Stimulated activated CD8-positive, alpha-beta memory T cell treated with anti-CD3 and anti-CD28 coated beads, Interleukin-12 subunit alpha, Interleukin-12 subunit beta, amount 100 ng/mL, for 24 hours (primary cell): ENCODE measurements around the gene CACNB3.

ENCODE experiments used
- DNase-seq: peaks from one replicate; pipeline ENCODE4 v3.0.0-alpha.2; 2020; ENCODE audit errors: extremely low read depth

The CACNB3 gene

DNA sequence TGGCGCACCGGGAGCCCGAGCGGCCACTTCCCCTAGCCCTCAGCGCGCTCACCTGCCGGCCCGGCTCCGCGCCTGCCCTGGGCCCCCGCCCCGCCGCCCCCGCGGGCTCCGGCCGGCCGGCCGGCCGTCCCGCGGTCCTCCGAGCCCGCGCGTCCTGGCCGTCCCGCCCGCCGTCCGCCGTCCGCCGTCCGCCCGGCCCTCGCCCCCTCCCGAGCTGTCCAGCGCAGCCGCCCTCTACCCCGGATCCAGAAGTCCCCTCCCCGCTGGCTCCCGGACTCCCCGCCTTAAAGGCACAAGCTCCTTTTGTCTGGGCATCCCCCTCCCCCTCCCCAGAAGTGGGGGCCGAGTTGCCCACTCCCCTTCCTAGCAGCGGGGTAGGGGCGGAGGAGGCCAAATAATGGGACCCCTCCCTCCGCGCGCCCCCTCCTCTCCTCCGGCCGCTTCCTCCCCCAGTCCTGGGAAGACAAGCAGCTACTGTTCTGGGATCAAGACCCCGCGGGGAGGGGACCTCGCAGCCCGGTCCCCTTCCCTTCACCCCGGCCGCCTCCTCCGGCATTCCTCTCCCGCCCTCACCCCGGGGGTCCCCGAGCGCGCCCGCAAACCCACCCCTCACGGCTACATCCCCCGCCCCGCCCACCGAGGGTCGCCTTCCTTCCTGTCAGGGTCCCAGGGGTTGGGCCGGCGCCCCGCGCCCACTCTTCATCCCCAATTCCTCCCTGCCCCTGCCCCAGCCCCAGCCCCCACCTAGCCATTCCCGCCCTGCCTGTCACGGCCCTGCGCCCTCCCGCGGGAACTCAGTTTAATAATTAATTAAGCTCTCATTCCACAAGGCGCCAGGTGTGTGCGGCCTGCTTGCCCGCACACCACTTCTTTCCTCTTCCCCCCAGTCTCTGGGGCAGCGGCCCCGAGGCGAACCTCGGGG is 29.2 kb upstream of the CACNB3 start, which contains the start of gene ADCY6:
Gene ADCY6 (minus strand): TSS at position 236 of the 922 bp plus-strand sequence. CDS start 5,655 bp downstream, outside the sequence.
- no peak for DNase-seq

- no peak for DNase-seq
Observed at GRCh38 chr12:48789858-48790326, 28.4 kb upstream of the CACNB3 start.

DNA sequence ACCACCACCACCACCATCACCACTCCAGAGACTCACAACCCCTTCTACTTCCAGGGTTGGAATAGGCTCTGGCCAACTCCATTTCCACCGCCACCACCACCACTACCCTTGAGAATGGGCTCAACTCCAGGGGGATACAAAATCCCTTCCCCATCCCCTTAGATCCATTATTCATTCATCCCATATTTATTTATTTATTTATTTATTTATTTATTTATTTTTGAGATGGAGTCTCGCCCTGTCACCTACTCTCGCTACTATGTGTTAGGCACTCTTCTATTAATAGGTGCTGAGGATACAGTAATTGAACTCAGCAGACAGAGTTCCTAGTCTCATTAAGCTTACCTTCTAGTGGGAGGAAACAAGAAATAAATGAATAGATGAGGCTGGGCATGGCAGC is 24.6 kb upstream of the CACNB3 start:
- DNase-seq, result no peak

DNA sequence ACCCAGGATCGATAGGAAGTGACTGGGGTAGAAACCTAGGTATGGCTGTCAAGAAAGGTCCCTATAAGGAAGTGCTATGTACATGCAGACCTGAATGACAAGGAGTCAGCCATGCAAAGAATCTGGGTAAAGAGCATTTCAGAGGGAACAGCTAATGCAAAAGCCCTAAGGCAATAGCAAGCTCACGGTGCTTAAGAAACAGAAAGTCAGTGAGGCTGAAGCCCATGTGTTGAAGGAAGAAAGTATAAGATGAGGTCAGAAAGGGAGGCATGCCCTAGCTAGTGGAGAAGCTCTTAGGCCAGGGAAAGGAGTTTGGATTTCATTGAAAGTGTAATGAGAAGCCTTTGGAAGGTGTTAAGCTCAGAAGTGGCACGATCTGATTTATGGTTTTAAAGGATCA is 23.4 kb upstream of the CACNB3 start:
- DNase-seq, result no peak

DNA sequence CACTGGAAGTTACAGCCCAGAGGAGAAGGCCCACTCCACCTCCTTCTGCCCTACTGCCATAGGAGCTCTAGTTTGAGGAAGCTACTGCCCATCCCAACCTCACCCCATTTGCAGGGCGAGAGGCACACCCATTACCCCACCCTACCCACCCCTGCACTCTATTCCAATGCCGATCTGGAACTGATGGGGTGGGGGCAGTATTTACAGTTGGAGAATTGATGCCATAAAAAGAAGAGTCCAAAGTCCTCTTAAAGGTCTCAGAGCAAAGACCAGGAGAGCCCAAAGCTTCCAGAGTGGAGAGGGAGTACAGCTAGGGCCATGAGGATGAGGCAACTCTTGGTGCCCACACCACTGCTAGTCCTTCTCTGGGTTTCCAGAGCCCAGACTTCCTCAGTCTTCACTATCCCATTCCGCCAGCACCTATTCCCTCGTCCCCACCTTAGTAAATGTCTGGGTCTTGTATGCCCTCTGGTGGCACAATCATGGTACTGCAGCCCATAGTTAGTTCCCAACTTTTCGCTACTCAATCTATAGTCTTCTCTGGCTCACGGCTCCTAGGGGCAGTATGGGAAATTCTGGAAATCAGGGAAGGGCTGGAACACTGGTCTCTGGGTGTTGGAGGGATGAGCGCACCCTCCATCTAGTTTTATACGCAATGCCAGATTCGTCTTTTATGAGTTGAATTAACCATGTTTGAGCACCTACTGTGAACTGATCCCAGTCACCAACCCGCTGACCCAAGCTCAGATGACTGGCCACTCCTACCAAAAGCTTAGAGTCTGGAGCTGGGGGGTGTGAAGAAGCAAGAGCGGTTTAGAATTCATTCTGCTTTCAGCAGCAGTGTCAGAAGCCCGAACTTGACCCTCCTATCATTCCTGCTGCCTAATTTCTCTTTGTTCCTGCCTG is 22.5 kb upstream of the CACNB3 start:
- no peak for DNase-seq

- DNase-seq, result no peak
Observed at GRCh38 chr12:48796976-48797375, 21.3 kb upstream of the CACNB3 start.

DNA sequence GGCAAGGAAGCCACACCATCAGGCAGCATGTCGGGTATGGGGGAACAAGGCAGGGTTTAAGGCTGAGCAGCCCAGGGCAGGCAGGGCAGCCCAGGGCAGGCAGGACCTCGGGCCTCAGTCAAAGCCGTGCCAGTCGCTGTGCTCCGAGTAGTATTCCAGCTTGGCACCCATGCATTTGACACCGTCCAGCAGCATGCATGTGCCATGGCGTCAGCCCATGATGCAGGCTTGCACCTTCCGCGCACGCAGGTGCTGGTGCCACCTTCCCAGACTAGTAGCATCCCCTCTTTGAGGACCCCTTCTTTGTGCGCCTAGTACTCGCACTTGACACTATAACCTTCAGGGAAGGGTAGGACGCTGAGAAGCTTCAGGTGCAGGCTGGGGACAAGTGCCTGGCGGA is 17.8 kb upstream of the CACNB3 start:
- no peak for DNase-seq

GRCh38 chr12:48800971-48801370 is 17.3 kb upstream of the CACNB3 start:
- no peak for DNase-seq

DNA sequence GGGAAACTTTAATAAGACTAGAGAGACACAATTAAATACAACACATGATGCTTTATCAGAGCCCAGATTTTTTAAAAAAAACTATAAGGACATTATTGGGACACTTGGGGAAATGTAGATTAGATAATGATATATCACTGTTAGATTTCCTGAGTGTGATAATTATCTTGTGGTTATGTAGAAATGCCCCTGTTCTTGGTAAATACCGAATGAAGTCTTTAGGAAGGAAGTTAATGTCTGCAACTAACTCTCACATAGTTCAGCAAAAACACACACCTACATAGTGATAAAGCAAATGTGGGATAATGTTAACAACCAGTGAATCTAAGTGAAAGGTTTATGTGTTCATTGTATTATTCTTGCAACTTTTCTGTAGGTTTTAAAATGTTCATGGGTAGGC is 14.6 kb upstream of the CACNB3 start:
- no peak for DNase-seq

DNA sequence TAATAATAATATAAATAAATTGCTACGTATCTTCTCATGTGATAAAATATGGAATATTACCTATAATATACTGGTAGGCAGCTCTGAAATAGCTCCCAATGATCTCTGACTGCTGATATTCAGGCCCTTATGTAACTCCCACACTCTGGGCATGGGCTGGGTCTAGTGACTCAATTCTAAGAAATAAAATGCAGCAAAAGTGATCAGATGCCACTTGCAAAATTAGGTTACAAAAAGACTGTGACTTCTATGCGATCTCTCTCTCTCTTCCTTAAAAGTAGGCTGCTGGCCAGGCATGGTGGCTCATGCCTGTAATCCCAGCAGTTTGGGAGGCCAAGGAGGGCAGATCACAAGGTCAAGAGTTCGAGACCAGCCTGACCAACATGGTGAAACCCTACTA is 10.3 kb upstream of the CACNB3 start:
- no peak for DNase-seq

DNA sequence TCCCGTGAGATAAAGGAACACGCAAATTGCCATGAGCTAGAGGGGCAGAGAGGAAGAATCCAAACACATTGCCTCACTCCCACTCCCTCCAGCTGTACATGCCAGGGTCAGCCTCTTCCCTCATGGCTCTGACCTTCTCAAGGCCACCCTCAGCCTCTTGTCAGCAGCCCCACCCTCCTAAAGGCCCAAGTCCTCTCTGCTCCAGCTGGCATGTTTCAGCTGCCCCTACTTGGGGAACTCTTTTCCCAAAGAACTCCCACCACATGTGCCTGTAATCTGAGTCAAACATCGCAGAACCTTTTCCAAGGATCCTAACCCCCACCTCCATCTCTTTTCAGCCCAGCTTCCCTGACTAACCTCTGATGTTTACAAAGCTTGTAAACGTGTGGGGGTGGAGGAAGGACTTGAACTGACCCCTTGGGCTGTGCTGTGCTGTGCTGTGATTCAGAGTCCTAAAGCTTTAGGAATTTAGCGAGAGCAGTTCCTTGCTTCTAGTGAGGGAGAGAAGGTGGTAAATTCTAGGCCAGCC is 7.3 kb upstream of the CACNB3 start:
- no peak for DNase-seq

DNA sequence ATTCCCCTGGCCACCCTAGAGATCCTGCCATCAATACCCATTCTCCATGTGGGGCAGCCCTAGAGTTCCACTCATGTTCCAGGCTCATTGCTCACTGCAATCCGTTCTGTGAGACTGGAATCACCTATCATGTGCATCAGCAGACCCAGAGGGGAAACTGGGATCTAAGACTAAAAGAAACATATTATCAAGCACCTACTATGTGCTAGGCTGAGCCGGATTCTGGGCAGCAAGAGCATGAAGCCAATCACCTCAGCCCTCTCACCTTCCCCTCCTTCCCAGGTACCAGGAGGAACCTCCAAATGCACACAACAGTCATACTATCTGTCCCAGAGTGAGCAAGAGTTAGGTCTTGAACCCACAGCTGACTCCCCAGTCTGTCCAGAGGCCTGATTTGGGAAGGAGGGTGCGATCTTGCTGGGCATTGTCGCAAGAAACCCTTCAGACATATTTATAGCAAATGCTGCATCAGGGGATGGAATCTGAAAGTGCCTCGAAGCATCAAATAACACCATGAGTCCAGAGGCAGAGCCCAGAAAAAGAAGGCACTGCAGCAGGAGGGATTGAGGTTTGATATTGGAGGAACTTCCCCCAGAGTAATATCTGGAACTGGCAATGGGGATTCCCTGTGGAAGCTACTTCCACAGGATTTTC is 6.7 kb upstream of the CACNB3 start:
- no peak for DNase-seq

- no peak for DNase-seq
Observed at GRCh38 chr12:48812389-48812788, 5.9 kb upstream of the CACNB3 start.

GRCh38 chr12:48813465-48814261 is 4.6 kb upstream of the CACNB3 start:
- no peak for DNase-seq

GRCh38 chr12:48814262-48815125 is 3.8 kb upstream of the CACNB3 start:
- DNase-seq, result peak; percentile 40

GRCh38 chr12:48815126-48816110 is 2.9 kb upstream of the CACNB3 start:
- no peak for DNase-seq

GRCh38 chr12:48816143-48816854 is 2.0 kb upstream of the CACNB3 start:
- no peak for DNase-seq
